ENCODE data around the gene C14orf119. TPM values are rescaled to one million over a fixed set of nuclear protein-coding genes. Genes with fewer than 3 reads are reported as not detected.

Gene C14orf119
- total and polyA plus RNA-seq, 4 experiments from 2014 or later = 49.7 to 147 (median 67.1) TPM

- Mint-ChIP-seq H3K36me3 (peaks cover 0 to 3% of the 10 kb centered on the region in 2 donors), H3K27ac (no peak overlapping the region), H3K27me3 (peaks cover 6 to 11% of the 10 kb centered on the region in 2 donors), H3K4me1 (no peaks in the 10 kb centered on the region), H3K4me3 (no peak overlapping the region), H3K9me3 (peaks cover 0 to 4% (median 0%) of the 10 kb centered on the region in 8 donors)
- H3K27ac ChIP-seq (ENCODE audit: low read depth, low read length) = no peak overlapping the region
- no peaks in the 10 kb centered on the region for H3K4me1 ChIP-seq (ENCODE audit: insufficient read depth, low read length)
- no peak overlapping the region for H3K4me3 ChIP-seq (ENCODE audit: low read length in 2 of 2)
- POLR2A ChIA-PET (ENCODE audit: partially characterized antibody) = no interaction called here
- no peak for DNase-seq
- intact Hi-C loops (cut with micrococcal nuclease) = no loop called here
- H3K9me3 ChIP-seq (ENCODE audit: control insufficient read depth in 1 of 2, low read length in 2 of 2) = no peaks in the 10 kb centered on the region
- H3K36me3 ChIP-seq (ENCODE audit: insufficient read depth, low read length) = no peaks in the 10 kb centered on the region
- H3K27me3 ChIP-seq (ENCODE audit: insufficient read depth, low read length) = peaks cover 4% of the 10 kb centered on the region
- CTCF ChIA-PET (ENCODE audit: partially characterized antibody) = no interaction called here
These were observed 52.4 kb downstream of the C14orf119 start for GRCh38 chr14:23147676-23148075.

DNA sequence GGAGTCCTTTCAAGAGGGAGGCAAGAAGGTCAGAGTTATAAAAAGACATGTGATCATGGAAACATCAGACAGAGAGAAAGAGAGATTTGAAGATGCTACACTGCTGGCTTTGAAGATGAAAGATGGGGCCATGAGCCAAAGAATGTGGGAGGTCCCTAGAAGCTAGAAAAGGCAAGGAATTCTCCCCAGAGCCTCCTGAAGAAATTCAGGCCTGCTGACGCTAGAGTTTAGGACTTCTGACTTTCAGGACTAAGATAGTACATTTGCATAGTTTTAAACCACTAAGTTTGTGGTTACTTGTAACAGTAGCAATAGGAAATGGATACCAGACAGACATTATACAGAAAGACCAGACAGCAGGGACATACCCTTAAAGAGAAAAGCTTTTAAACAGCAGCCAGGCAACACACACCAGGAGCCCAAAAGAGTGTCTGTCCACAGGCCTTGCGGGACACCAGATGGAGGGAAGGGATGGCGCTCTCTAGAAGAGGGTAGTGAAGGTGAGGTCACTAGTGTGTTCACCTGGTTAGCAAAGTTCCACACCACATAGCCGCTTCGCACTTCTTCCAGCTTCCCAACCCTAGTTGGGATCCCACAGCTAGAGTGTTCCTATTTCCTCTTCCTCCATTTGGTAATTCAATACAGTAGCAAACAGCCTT, 53.4 kb downstream of the C14orf119 start:
- Mint-ChIP-seq H3K36me3 (peaks cover 0 to 3% of the 10 kb centered on the region in 2 donors), H3K9me3 (peaks cover 0 to 4% (median 0%) of the 10 kb centered on the region in 8 donors), H3K4me1 (peaks cover 0 to 2% (median under 1%) of the 10 kb centered on the region in 4 donors), H3K27me3 (peaks cover 8 to 14% of the 10 kb centered on the region in 2 donors), H3K27ac (no peak overlapping the region), H3K4me3 (no peak overlapping the region)
- intact Hi-C loops (cut with micrococcal nuclease) = no loop called here
- POLR2A ChIA-PET (ENCODE audit: partially characterized antibody) = no interaction called here
- H3K4me1 ChIP-seq (ENCODE audit: insufficient read depth, low read length) = peaks cover under 1% of the 10 kb centered on the region
- no peak overlapping the region for H3K4me3 ChIP-seq (ENCODE audit: low read length in 2 of 2)
- peaks cover 7% of the 10 kb centered on the region for H3K27me3 ChIP-seq (ENCODE audit: insufficient read depth, low read length)
- DNase-seq = no peak
- CTCF ChIA-PET (ENCODE audit: partially characterized antibody) = interaction anchor here (1.6 kb wide), 1 partner anchor 27 kb away, joined by 4 read pairs; no protein-coding TSS in a partner anchor
- no peak overlapping the region for H3K27ac ChIP-seq (ENCODE audit: low read depth, low read length)
- H3K36me3 ChIP-seq (ENCODE audit: insufficient read depth, low read length) = no peaks in the 10 kb centered on the region
- H3K9me3 ChIP-seq (ENCODE audit: control insufficient read depth in 1 of 2, low read length in 2 of 2) = no peaks in the 10 kb centered on the region

- H3K27ac Mint-ChIP-seq = no peak overlapping the region
These were observed 54.4 kb downstream of the C14orf119 start for GRCh38 chr14:23149745-23150144.

More at GRCh38 chr14:23149745-23150144, 54.4 kb downstream of the C14orf119 start:
- Mint-ChIP-seq H3K4me1 (peaks cover 0 to 10% (median 5%) of the 10 kb centered on the region in 4 donors), H3K27me3 (peaks cover 10 to 14% of the 10 kb centered on the region in 2 donors), H3K4me3 (no peak overlapping the region), H3K36me3 (peaks cover 0 to 3% of the 10 kb centered on the region in 2 donors), H3K9me3 (peaks cover 0 to 5% (median 0%) of the 10 kb centered on the region in 8 donors)
- Histone ChIP-seq H3K9me3 (ENCODE audit: control insufficient read depth in 1 of 2, low read length in 2 of 2) (no peaks in the 10 kb centered on the region), H3K27ac (ENCODE audit: low read depth, low read length) (no peak overlapping the region), H3K4me3 (ENCODE audit: low read length in 2 of 2) (no peak overlapping the region), H3K36me3 (ENCODE audit: insufficient read depth, low read length) (no peaks in the 10 kb centered on the region), H3K4me1 (ENCODE audit: insufficient read depth, low read length) (peaks cover 11% of the 10 kb centered on the region), H3K27me3 (ENCODE audit: insufficient read depth, low read length) (peaks cover 8% of the 10 kb centered on the region)
- POLR2A ChIA-PET (ENCODE audit: partially characterized antibody) = no interaction called here
- intact Hi-C loops (cut with micrococcal nuclease) = no loop called here
- DNase-seq = no peak
- CTCF ChIA-PET (ENCODE audit: partially characterized antibody) = no interaction called here

Other genes starting within 250 kb of the C14orf119 start
- gene LRP10, start 223.8 kb upstream of the C14orf119 start, total RNA-seq = 10 to 100 TPM; 93.1 to 98.1 TPM
- 100 to 1,000 TPM in 1 of 2 donors, 10 to 100 TPM in 1; 92.0 to 118 TPM for gene LRP10, start 223.8 kb upstream of the C14orf119 start, polyA plus RNA-seq
- gene REM2, start 212.3 kb upstream of the C14orf119 start, total RNA-seq = 1 to 10 TPM; 4.4 to 4.6 TPM
- gene REM2, start 212.3 kb upstream of the C14orf119 start, polyA plus RNA-seq = 1 to 10 TPM in 1 of 2 donors, under 1 TPM in 1; 0.55 to 1.5 TPM
- 100 to 1,000 TPM; 119 to 123 TPM for gene RBM23, start 176.4 kb upstream of the C14orf119 start, total RNA-seq
- 10 to 100 TPM; 57.1 to 58.3 TPM for gene RBM23, start 176.4 kb upstream of the C14orf119 start, polyA plus RNA-seq
- 10 to 100 TPM; 25.8 to 30.5 TPM for gene PRMT5, start 166.1 kb upstream of the C14orf119 start, total RNA-seq
- gene PRMT5, start 166.1 kb upstream of the C14orf119 start, polyA plus RNA-seq = 10 to 100 TPM; 50.6 to 65.1 TPM
- 10 to 100 TPM; 32.6 to 35.7 TPM for gene HAUS4, start 138.4 kb upstream of the C14orf119 start, total RNA-seq
- 10 to 100 TPM; 29.1 to 31.3 TPM for gene HAUS4, start 138.4 kb upstream of the C14orf119 start, polyA plus RNA-seq
- 1 to 10 TPM; 2.8 to 3.9 TPM for gene AJUBA, start 113.0 kb upstream of the C14orf119 start, total RNA-seq
- 1 to 10 TPM in 1 of 2 donors, under 1 TPM in 1; 0.30 to 1.3 TPM for gene AJUBA, start 113.0 kb upstream of the C14orf119 start, polyA plus RNA-seq
- gene C14orf93, start 85.4 kb upstream of the C14orf119 start, total RNA-seq = 10 to 100 TPM; 13.2 to 13.3 TPM
- 1 to 10 TPM; 6.0 to 7.9 TPM for gene C14orf93, start 85.4 kb upstream of the C14orf119 start, polyA plus RNA-seq
- 10 to 100 TPM; 31.4 to 33.6 TPM for gene PSMB5, start 60.6 kb upstream of the C14orf119 start, total RNA-seq
- 10 to 100 TPM; 52.9 to 56.6 TPM for gene PSMB5, start 60.6 kb upstream of the C14orf119 start, polyA plus RNA-seq
- not detected for gene PSMB11, start 53.3 kb upstream of the C14orf119 start, total RNA-seq
- gene PSMB11, start 53.3 kb upstream of the C14orf119 start, polyA plus RNA-seq = not detected
- gene CDH24, start 38.0 kb upstream of the C14orf119 start, total RNA-seq = 1 to 10 TPM; 1.3 to 1.6 TPM
- gene CDH24, start 38.0 kb upstream of the C14orf119 start, polyA plus RNA-seq = under 1 TPM; 0.15 to 0.53 TPM
- 100 to 1,000 TPM; 317 to 327 TPM for gene ACIN1, start 369 bp upstream of the C14orf119 start, total RNA-seq
- 10 to 100 TPM in 1 of 2 donors, 1 to 10 TPM in 1; 1.2 to 20.5 TPM for gene ACIN1, start 369 bp upstream of the C14orf119 start, polyA plus RNA-seq
- gene CIROP, start 9.5 kb downstream of the C14orf119 start, total RNA-seq = not detected
- gene CIROP, start 9.5 kb downstream of the C14orf119 start, polyA plus RNA-seq = not detected
- gene CEBPE, start 23.8 kb downstream of the C14orf119 start, total RNA-seq = under 1 TPM; 0.69 to 0.84 TPM
- under 1 TPM; 0.16 to 0.35 TPM for gene CEBPE, start 23.8 kb downstream of the C14orf119 start, polyA plus RNA-seq
- 1 to 10 TPM; 2.4 to 4.1 TPM for gene SLC7A8, start 88.2 kb downstream of the C14orf119 start, total RNA-seq
- under 1 TPM; 0.56 to 0.62 TPM for gene SLC7A8, start 88.2 kb downstream of the C14orf119 start, polyA plus RNA-seq
- gene RNF212B, start 142.4 kb downstream of the C14orf119 start, total RNA-seq = not detected
- gene RNF212B, start 142.4 kb downstream of the C14orf119 start, polyA plus RNA-seq = not detected
- gene HOMEZ, start 190.6 kb downstream of the C14orf119 start, total RNA-seq = 10 to 100 TPM; 21.0 to 21.7 TPM
- 1 to 10 TPM; 1.5 to 5.7 TPM for gene HOMEZ, start 190.6 kb downstream of the C14orf119 start, polyA plus RNA-seq
- 10 to 100 TPM; 82.3 to 87.3 TPM for gene PPP1R3E, start 207.4 kb downstream of the C14orf119 start, total RNA-seq
- gene PPP1R3E, start 207.4 kb downstream of the C14orf119 start, polyA plus RNA-seq = 1 to 10 TPM; 1.3 to 2.9 TPM
- gene BCL2L2, start 211.3 kb downstream of the C14orf119 start, total RNA-seq = 1 to 10 TPM; 2.0 to 3.6 TPM
- gene BCL2L2, start 211.3 kb downstream of the C14orf119 start, polyA plus RNA-seq = not detected
- gene PABPN1, start 226.0 kb downstream of the C14orf119 start, total RNA-seq = 100 to 1,000 TPM; 194 to 196 TPM
- gene PABPN1, start 226.0 kb downstream of the C14orf119 start, polyA plus RNA-seq = 100 to 1,000 TPM in 1 of 2 donors, 10 to 100 TPM in 1; 91.7 to 125 TPM

All from CD4-positive, alpha-beta memory T cell (primary cell).